Karpas-422 (cell line): ENCODE results near the gene TAS2R10. TPM values are rescaled to one million over a fixed set of nuclear protein-coding genes. Genes with fewer than 3 reads are reported as not detected.
"Not testable (repeated sequence)": the region's sequence is repeated elsewhere in the genome, so short reads cannot be mapped to it uniquely, and the experiment has no call there.

Experiments
- DNase-seq: peaks from one replicate; pipeline ENCODE4 v3.0.0-alpha.2; 2015
- H2AFZ ChIP-seq: fragments of 200-600 bp; sonication (generic); 2 replicates; pipeline ENCODE4 v1.6.1; 2014; ENCODE audit warnings: antibody characterized with exemption, low read length, mixed read lengths
- H3K27ac ChIP-seq: fragments of 200-600 bp; sonication (generic); 2 replicates; pipeline ENCODE4 v1.5.1; 2014; ENCODE audit warnings: mild to moderate bottlenecking, low read length, moderate library complexity
- H3K27me3 ChIP-seq: fragments of 200-600 bp; sonication (generic); 2 replicates; pipeline ENCODE4 v1.6.1; 2014; ENCODE audit warnings: low read length, mixed read lengths
- H3K36me3 ChIP-seq: fragments of 200-600 bp; sonication (generic); 2 replicates; pipeline ENCODE4 v1.6.1; 2014; ENCODE audit warnings: low read length, mixed read lengths; ENCODE audit not compliant: insufficient read depth
- H3K4me1 ChIP-seq: fragments of 200-600 bp; sonication (generic); 2 replicates; pipeline ENCODE4 v1.6.1; 2014; ENCODE audit warnings: mild to moderate bottlenecking, low read length, mixed read lengths
- H3K4me2 ChIP-seq: fragments of 200-600 bp; sonication (generic); 2 replicates; pipeline ENCODE4 v1.6.1; 2014; ENCODE audit warnings: low read length, low read depth, mild to moderate bottlenecking; ENCODE audit not compliant: poor library complexity, severe bottlenecking
- H3K4me3 ChIP-seq: fragments of 200-600 bp; sonication (generic); 2 replicates; pipeline ENCODE4 v1.5.1; 2014; ENCODE audit warnings: mild to moderate bottlenecking, antibody characterized with exemption, low read length, mixed read lengths
- H3K79me2 ChIP-seq: fragments of 200-600 bp; sonication (generic); 2 replicates; pipeline ENCODE4 v1.6.1; 2014; ENCODE audit warnings: mild to moderate bottlenecking, low read length, mixed read lengths
- H3K9ac ChIP-seq: fragments of 200-600 bp; sonication (generic); 2 replicates; pipeline ENCODE4 v1.6.0; 2014; ENCODE audit warnings: low read length
- H3K9me2 ChIP-seq: fragments of 200-600 bp; sonication (generic), shearing (Covaris generic); replicated peaks from 2 replicates; pipeline ENCODE4 v1.6.0; 2014; ENCODE audit warnings: mild to moderate bottlenecking, low read length, moderate library complexity; ENCODE audit not compliant: insufficient read depth
- H3K9me3 ChIP-seq: fragments of 300-700, 200-600 bp; sonication (generic); 2 replicates; pipeline ENCODE4 v1.6.1; 2014; ENCODE audit warnings: low read length, mixed read lengths
- H4K20me1 ChIP-seq: fragments of 200-600 bp; sonication (generic); 2 replicates; pipeline ENCODE4 v1.6.1; 2014; ENCODE audit warnings: mild to moderate bottlenecking, antibody characterized with exemption, low read length, low read depth; ENCODE audit not compliant: insufficient read depth
- total RNA-seq: library from RNA; depleted of rRNA; stranded (reverse); fragments of >200 nt; shearing (Covaris generic); gene quantifications from 2 replicates; pipeline ENCODE4 v1.2.3, GENCODE V29; 2014; ENCODE audit warnings: low replicate concordance

Gene TAS2R10
- total RNA-seq, 1 experiment from 2014 or later: 7.3 TPM

GRCh38 chr12:10807186-10807585 lies 19.0 kb downstream of the TAS2R10 start, which contains the start of gene TAS2R8:
Gene TAS2R8 (minus strand): TSS chr12:10807286. CDS start chr12:10806980, 306 bp downstream.
- Histone ChIP-seq H3K79me2 (no peaks in the 10 kb centered on the region), H3K4me2 (no peak within 1 kb of the TSS), H3K4me3 (no peak within 1 kb of the TSS), H3K36me3 (no peaks in the 10 kb centered on the region), H3K9ac (no peak within 1 kb of the TSS), H3K9me3 (no peaks in the 10 kb centered on the region), H3K27me3 (no peaks in the 10 kb centered on the region), H3K27ac (no peak within 1 kb of the TSS), H3K4me1 (no peaks in the 10 kb centered on the region), H2AFZ (no peak within 1 kb of the TSS), H4K20me1 (no peaks in the 10 kb centered on the region), H3K9me2 (no peaks in the 10 kb centered on the region)
- no peak for DNase-seq

DNA sequence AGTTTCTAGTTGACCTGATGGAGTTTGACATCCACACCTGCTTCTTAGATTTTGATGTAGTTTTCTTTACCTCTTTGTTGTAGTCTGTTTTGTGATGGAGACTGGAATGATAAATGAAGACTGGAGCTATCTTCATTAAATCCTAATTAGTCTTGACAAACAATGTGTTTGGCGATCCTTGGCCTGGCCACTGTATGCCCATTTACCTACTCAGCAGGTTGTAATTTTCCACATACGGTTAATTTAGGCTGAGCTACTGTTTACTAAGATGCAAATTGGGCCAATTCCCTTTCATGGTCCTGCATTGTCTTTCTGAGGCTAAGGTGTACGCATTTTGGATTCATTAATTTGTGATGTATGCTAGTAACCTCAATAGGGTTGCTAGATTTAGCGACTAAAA lies 23.6 kb downstream of the TAS2R10 start, which contains the start of gene TAS2R7:
Gene TAS2R7, minus strand, starts transcription at position 41 of the 400 bp plus-strand sequence. CDS start 57 bp downstream, outside the sequence.
- H3K4me1 ChIP-seq: no peaks in the 10 kb centered on the region

DNA sequence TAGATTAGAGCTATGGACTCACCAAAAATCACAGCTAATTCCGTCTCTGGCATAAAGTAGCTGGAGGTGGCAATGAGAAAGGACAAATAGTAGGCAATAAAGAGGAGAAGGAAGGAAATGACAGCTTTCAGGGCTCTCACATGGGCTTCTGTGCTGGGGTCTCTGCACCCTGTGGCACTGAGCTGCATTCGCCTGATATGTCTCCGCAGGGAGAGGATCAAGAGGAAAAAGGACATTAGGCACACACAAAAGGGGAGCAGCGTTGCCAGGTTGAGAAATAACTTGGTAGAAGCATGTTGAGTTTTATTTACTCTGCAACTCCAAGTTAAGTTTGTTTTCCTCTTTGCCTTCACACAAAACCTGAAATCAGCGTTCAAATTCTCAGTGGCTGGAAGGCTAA lies 24.4 kb downstream of the TAS2R10 start:
- Histone ChIP-seq H3K36me3 (no peaks in the 10 kb centered on the region), H3K9ac (no peak overlapping the region), H3K9me2 (no peaks in the 10 kb centered on the region), H2AFZ (no peak overlapping the region), H3K27ac (no peak overlapping the region), H3K4me3 (no peak overlapping the region), H3K9me3 (no peaks in the 10 kb centered on the region), H3K79me2 (no peaks in the 10 kb centered on the region), H3K4me1 (no peaks in the 10 kb centered on the region), H3K4me2 (no peak overlapping the region), H3K27me3 (no peaks in the 10 kb centered on the region), H4K20me1 (no peaks in the 10 kb centered on the region)
- no peak for DNase-seq

More for the DNA sequence above, 23.6 kb downstream of the TAS2R10 start, which contains the start of gene TAS2R7:
- no peak within 1 kb of the TSS for H2AFZ ChIP-seq
- H3K27ac ChIP-seq: no peak within 1 kb of the TSS
- no peaks in the 10 kb centered on the region for H3K36me3 ChIP-seq
- H3K79me2 ChIP-seq: no peaks in the 10 kb centered on the region
- no peak within 1 kb of the TSS for H3K9ac ChIP-seq
- H3K4me3 ChIP-seq: no peak within 1 kb of the TSS
- H3K27me3 ChIP-seq: no peaks in the 10 kb centered on the region
- no peaks in the 10 kb centered on the region for H3K9me3 ChIP-seq
- H3K4me2 ChIP-seq: no peak within 1 kb of the TSS
- DNase-seq: no peak
- H3K9me2 ChIP-seq: no peaks in the 10 kb centered on the region
- H4K20me1 ChIP-seq: no peaks in the 10 kb centered on the region

- no peak for DNase-seq
- Histone ChIP-seq H3K9me2 (no peaks in the 10 kb centered on the region), H3K27me3 (no peaks in the 10 kb centered on the region), H3K79me2 (no peaks in the 10 kb centered on the region), H3K27ac (no peak overlapping the region), H3K9me3 (no peaks in the 10 kb centered on the region), H3K4me3 (no peak overlapping the region), H2AFZ (no peak overlapping the region), H4K20me1 (no peaks in the 10 kb centered on the region), H3K4me1 (no peaks in the 10 kb centered on the region), H3K9ac (no peak overlapping the region), H3K4me2 (no peak overlapping the region), H3K36me3 (no peaks in the 10 kb centered on the region)
These were observed 31.9 kb downstream of the TAS2R10 start for GRCh38 chr12:10794222-10794621.

DNA sequence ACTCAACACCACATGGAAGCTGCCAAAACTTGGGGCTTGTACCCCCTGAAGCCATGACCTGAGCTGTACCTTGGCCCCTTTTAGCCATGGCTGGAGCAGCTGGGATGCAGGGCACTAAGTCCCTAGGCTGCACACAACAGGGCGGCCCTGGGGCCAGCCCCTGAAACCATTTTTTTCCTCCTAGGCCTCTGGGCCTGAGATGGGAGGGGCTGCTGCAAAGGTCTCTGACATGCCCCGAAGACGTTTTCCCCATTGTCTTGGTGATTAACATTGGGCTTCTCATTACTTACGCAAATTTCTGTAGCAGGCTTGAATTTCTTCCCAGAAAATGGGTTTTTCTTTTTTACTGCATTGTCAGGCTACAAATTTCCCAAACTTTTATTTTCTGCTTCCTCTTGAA lies 34.4 kb downstream of the TAS2R10 start:
- H3K9me3 ChIP-seq: not testable (repeated sequence)

DNA sequence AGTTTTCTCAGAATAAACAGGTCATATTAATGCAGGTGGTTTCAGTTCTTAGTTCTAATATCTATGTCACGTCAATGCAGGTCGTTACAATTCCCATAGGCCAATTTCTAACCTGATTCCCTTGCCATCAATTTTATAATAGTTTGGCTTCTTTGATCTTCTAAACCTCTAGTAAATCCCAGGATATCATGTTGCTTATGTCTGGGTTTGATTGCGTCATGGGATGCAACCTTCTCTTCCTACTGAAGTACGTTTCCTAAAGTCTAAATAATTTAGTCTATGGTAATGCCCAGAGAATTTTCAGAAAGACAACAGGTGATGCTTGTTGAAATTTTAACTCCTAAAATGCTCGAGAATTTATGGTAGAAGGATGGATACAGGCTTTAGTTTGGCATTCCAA lies 42.9 kb downstream of the TAS2R10 start:
- Histone ChIP-seq H3K27me3 (no peaks in the 10 kb centered on the region), H3K9me2 (no peaks in the 10 kb centered on the region), H3K36me3 (no peaks in the 10 kb centered on the region)

More for the DNA sequence above, 34.4 kb downstream of the TAS2R10 start:
- H3K4me1 ChIP-seq, DNase-seq, H3K4me3 ChIP-seq, H3K4me2 ChIP-seq, H3K9me2 ChIP-seq, H4K20me1 ChIP-seq, H2AFZ ChIP-seq, H3K27ac ChIP-seq, H3K9ac ChIP-seq, H3K27me3 ChIP-seq, H3K79me2 ChIP-seq, H3K36me3 ChIP-seq: not testable (repeated sequence)

DNA sequence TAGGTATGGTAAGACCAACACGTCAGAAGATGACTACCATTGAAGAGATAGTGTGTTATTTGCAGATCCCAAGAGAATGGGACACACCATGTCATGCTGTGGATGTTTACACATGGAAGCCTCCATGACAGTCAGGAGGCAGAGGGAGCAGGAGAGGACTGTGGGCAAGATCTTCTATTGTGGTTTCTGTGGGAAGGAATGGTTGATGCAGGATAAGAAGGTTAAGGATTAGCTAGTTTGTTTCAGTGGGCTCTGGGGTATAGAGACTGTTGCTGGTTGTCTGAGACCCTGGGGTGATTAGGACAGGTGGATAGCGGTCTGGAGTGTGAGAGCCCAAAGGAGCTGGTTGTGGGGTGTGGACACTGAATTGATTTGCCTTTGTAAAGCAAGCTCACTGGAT lies 47.1 kb downstream of the TAS2R10 start:
- no peaks in the 10 kb centered on the region for H3K27me3 ChIP-seq
- no peak overlapping the region for H3K4me2 ChIP-seq
- no peak overlapping the region for H2AFZ ChIP-seq
- no peaks in the 10 kb centered on the region for H3K4me1 ChIP-seq
- no peak for DNase-seq
- H4K20me1 ChIP-seq: no peaks in the 10 kb centered on the region
- no peak overlapping the region for H3K9ac ChIP-seq
- no peaks in the 10 kb centered on the region for H3K9me2 ChIP-seq
- no peaks in the 10 kb centered on the region for H3K79me2 ChIP-seq
- H3K27ac ChIP-seq: no peak overlapping the region
- H3K9me3 ChIP-seq: no peaks in the 10 kb centered on the region
- H3K36me3 ChIP-seq: no peaks in the 10 kb centered on the region
- H3K4me3 ChIP-seq: no peak overlapping the region

More for the DNA sequence above, 42.9 kb downstream of the TAS2R10 start:
- H3K4me1 ChIP-seq: no peaks in the 10 kb centered on the region
- no peaks in the 10 kb centered on the region for H3K79me2 ChIP-seq
- no peak overlapping the region for H3K4me2 ChIP-seq
- H2AFZ ChIP-seq: no peak overlapping the region
- no peak overlapping the region for H3K9ac ChIP-seq
- H3K4me3 ChIP-seq: no peak overlapping the region
- no peaks in the 10 kb centered on the region for H4K20me1 ChIP-seq
- DNase-seq: no peak
- no peaks in the 10 kb centered on the region for H3K9me3 ChIP-seq
- H3K27ac ChIP-seq: no peak overlapping the region
